ENCODE measurements around the gene RANBP17.
"Not testable (repeated sequence)": the region's sequence is repeated elsewhere in the genome, so short reads cannot be mapped to it uniquely, and the experiment has no call there.

Gene RANBP17

GRCh38 chr5:171155621-171156020, 293.8 kb downstream of the RANBP17 start:
- DNase-seq (ENCODE audit: low read depth), result peak; percentile 73

DNA sequence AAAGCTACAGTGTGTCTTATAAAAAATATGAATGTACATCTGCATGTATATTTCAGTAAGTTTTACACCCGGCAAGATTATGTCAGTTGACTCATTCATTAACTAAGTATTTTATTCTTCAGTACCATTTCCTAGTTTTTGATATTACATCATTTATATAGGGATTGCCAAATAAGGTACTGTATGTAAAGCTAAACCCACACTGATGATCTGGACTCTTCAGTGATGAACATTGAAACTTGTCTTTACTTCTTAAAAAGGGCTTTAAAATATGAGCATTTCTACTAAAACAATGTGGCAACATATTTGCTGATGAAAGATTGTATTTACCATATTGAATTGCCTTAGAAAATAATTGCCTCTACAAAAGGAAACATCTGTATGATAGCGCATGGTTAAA, 295.5 kb downstream of the RANBP17 start:
- peak; percentile 7 for DNase-seq (ENCODE audit: low read depth)

DNA sequence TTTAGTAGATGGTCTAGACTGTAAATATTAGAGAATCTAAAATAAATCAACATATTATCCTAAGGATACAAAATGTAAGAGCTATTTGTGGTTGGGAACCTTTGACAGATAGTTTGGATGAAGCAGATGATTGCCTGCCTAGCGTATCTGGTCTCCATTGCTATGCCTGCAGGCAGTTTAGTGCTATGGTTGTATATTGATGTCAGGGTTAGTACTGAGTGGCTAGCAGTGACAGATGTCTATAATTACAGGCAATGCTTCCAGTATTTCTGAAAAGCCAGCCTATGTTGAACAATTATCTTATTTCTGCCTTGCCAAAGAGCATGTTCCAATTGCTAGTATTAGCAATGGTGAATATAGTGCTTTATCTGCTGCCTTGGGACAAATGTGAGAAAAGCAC, 296.0 kb downstream of the RANBP17 start:
- DNase-seq (ENCODE audit: low read depth), result no peak

DNA sequence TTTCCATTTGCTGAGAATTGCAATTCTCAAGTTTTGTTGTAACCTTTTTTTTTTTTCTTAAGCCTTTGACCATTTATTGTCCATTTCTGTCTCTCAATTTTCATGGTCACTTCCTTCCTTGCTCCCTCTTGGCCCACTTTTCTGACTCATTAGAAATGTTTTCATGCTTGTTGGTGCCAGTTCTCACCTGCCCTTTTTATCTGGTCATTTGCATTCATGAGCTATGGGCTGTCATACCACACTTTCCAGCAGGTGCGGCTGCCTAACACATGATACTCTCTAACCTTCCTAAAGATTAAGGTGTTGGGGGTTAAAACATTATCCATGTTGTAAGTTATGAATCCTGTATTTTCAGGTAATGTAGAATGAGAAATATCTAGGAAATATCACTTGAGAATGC, 296.8 kb downstream of the RANBP17 start:
- DNase-seq (ENCODE audit: low read depth), result no peak

DNA sequence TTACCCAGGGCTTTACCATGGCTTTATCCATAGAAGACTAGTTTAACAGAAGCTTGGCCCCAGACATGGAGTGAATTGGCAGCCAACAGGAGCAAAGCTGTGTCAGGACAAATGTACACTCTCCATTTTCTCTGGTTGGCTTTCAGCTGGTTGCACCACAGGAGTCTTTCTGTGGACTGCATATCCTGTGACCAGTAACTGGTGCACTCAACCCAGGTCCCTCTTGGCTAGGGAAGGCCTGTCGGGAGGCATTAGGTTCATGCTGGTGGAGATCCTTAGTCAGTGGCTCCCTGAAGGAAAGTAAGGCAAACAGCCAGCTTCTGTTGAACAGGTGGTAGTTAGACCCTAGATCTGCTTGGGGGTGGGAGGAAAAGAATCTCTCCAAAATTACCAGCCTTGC, 300.3 kb downstream of the RANBP17 start:
- DNase-seq (ENCODE audit: low read depth), result no peak

- DNase-seq (ENCODE audit: low read depth), result peak; percentile 33
These were observed 300.8 kb downstream of the RANBP17 start for GRCh38 chr5:171162596-171162995.

DNA sequence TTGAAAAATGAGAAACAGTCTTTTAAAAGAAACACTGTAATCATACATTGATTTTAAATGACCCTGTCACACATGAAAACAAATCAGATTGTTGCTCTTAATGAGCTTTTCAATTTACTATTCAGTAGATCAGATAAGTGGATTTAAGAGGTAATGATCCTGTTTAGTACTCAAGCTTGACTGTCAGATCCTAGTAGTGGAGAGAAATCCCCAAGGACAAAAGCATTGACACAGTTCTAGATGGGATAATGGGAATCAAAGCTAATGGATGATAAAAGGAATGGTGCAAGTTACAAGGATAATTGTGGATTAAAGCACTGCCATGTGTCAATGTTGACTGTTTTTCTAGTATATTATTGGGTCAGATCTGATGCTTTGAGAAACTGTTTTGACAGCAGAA, 304.9 kb downstream of the RANBP17 start:
- no peak for DNase-seq (ENCODE audit: low read depth)

- peak; percentile 22 for DNase-seq (ENCODE audit: low read depth)
These were observed 306.4 kb downstream of the RANBP17 start for GRCh38 chr5:171168171-171168570.

- DNase-seq (ENCODE audit: low read depth), result not testable (repeated sequence)
These were observed 313.1 kb downstream of the RANBP17 start for GRCh38 chr5:171174960-171175359.

DNA sequence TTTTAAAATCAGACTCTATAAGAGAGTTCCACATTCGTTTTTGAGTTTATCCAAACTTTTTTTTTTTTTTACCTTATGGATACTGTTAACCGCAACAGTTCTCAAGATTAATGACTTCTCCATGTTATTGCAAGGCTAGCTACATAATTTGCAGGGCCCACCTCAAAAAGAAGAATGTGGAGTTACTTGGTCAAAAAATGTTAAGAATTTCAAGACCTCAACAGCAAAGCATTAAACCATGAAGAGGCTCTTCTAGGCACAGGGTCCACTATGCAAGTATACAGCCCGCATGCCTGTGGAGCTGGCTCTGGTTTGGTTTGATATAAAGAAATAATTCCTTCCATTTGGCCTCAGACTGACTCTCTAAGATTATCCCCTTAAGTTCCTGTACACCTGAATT, 313.9 kb downstream of the RANBP17 start:
- no peak for DNase-seq (ENCODE audit: low read depth)

DNA sequence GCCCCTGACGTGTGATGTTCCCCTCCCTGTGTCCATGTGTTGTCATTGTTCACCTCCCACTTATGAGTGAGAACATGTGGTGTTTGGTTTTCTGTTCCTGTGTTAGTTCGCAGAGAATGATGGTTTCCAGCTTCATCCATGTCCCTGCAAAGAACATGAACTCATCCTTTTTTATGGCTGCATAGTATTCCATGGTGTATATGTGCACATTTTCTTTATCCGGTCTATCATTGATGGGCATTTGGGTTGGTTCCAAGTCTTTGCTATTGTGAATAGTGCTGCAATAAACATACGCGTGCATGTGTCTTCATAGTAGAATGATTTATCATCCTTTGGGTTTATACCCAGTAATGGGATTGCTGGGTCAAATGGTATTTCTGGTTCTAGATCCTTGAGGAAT, 316.4 kb downstream of the RANBP17 start:
- DNase-seq (ENCODE audit: low read depth), result not testable (repeated sequence)

DNA sequence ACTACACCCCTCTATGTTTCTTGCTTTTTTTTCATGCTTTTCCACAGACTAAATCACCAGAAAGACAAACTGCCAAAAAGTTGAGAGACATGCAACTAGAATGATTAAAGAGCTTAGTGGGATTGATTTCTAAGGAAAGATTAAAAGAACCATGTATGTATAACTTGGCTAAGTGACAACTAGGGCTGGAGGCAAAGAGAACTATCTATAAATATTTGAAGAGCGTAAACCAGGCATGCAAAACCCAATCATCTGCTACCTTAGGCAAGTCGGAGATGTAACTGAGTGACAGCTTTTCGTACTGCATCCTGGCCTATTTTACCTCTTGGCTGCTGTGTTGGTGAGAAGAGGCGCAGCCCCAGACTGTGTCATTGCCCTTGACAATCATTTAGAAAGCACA, 326.2 kb downstream of the RANBP17 start:
- no peak for DNase-seq (ENCODE audit: low read depth)

DNA sequence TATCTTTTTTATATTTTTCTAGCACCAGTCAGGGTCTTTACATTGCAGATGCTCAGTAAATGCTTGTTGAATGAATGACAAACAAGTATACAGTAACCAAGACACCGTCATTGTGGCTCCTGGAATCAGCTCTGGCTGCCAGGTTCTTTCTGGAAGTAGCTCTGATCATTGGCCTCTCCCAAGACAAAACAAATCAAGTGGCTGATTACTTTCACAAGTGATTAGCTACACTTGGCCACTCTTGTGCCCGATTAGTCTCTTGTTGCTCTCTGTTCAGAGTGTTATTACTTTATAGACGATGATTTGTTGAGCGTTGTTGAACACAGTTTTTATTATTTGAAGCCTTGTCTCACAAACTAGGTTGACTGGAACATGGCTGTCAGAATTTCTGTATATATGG, 327.6 kb downstream of the RANBP17 start:
- DNase-seq (ENCODE audit: low read depth), result no peak

- no peak for DNase-seq (ENCODE audit: low read depth)
These were observed 330.3 kb downstream of the RANBP17 start for GRCh38 chr5:171192111-171192510.

- no peak for DNase-seq (ENCODE audit: low read depth)
These were observed 339.5 kb downstream of the RANBP17 start for GRCh38 chr5:171201310-171201709.

- no peak for DNase-seq (ENCODE audit: low read depth)
These were observed 343.6 kb downstream of the RANBP17 start for GRCh38 chr5:171205375-171205774.

GRCh38 chr5:171207256-171207847, 345.5 kb downstream of the RANBP17 start:
- DNase-seq (ENCODE audit: low read depth), result peak; percentile 56

DNA sequence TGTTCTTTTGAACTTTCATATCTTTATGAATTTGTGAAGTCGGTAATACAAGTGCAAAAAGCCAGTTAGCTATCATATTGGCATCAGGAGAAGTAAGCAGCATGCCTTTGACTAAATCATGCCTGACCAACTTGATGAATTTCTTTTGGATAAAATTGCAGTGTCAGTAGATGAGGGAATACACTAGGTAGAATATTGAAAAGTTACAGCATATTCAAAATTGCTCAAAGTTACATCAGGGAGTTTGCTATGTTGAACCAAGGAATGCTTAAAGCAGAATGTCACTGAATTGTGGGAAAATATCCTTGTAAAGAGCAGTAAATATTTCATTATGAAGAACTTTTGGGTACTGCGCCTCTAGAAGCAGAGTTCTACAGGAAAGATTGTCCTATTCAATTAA, 360.1 kb downstream of the RANBP17 start:
- DNase-seq (ENCODE audit: low read depth), result no peak

- no peak for DNase-seq (ENCODE audit: low read depth)
These were observed 362.1 kb downstream of the RANBP17 start for GRCh38 chr5:171223927-171224326.

- no peak for DNase-seq (ENCODE audit: low read depth)
These were observed 364.4 kb downstream of the RANBP17 start for GRCh38 chr5:171226096-171226754.

- peak; percentile 43 for DNase-seq (ENCODE audit: low read depth)
These were observed 365.0 kb downstream of the RANBP17 start for GRCh38 chr5:171226864-171227263.

GRCh38 chr5:171236651-171237050, 374.8 kb downstream of the RANBP17 start:
- DNase-seq (ENCODE audit: low read depth), result peak; percentile 34

GRCh38 chr5:171242521-171242920, 380.7 kb downstream of the RANBP17 start:
- peak; percentile 39 for DNase-seq (ENCODE audit: low read depth)

GRCh38 chr5:171246231-171246630, 384.4 kb downstream of the RANBP17 start:
- DNase-seq (ENCODE audit: low read depth), result no peak
